Duodenal mucosa (tissue), 2 donors: Measurements from ENCODE around the gene ARHGAP44.

Experiments
- H3K27ac ChIP-seq: one replicate; pipeline ENCODE4 v1.7.0; 2013; ENCODE audit warnings: low read depth, low read length
- H3K27me3 ChIP-seq, 2 donors: one replicate each; pipeline ENCODE4 v1.7.0; 2013; ENCODE audit warnings: low read length in 2 of 2, control low read depth in 1 of 2; ENCODE audit not compliant: insufficient read depth in 2 of 2, control insufficient read depth in 1 of 2
- H3K36me3 ChIP-seq, 2 donors: one replicate each; pipeline ENCODE4 v1.7.0; 2013; ENCODE audit warnings: low read length in 2 of 2, control low read depth in 1 of 2; ENCODE audit not compliant: insufficient read depth in 2 of 2, control insufficient read depth in 1 of 2
- H3K4me1 ChIP-seq, 2 donors: one replicate each; pipeline ENCODE4 v1.7.0; 2013; ENCODE audit warnings: low read length in 2 of 2, control low read depth in 1 of 2; ENCODE audit not compliant: insufficient read depth in 2 of 2, control insufficient read depth in 1 of 2
- H3K4me3 ChIP-seq, 2 donors: one replicate each; pipeline ENCODE4 v1.7.0; 2013; ENCODE audit warnings: low read length in 2 of 2, low read depth in 1 of 2
- H3K9ac ChIP-seq, 2 donors: one replicate each; pipeline ENCODE4 v1.7.0; 2013; ENCODE audit warnings: low read length in 2 of 2, low read depth in 1 of 2
- H3K9me3 ChIP-seq, 2 donors: one replicate each; pipeline ENCODE4 v1.7.0; 2013; ENCODE audit warnings: low read length in 2 of 2, control low read depth in 1 of 2; ENCODE audit not compliant: control insufficient read depth in 1 of 2

The ARHGAP44 gene

DNA sequence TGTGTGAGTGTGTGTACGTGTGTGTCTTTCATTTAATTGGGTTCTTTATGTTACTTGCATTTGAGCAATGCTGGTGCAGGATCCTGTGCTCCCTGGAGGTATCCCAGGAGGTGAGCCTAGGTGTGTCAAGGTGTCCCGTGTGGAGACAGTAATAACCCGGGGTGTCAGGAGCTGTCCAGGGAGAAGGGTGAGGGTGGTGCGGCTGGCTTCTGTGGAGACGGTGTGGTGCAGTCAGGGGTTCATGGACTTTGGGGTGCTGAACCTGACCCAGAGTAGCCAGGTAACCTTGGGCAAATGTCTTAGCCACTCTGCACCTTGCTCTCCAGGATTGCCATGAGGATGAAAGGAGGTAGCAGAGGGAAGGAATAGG lies 235.9 kb downstream of the ARHGAP44 start:
- peaks cover 0 to 3% of the 10 kb centered on the region in 2 donors for H3K27me3 ChIP-seq
- no peak overlapping the region for H3K27ac ChIP-seq
- no peak overlapping the region for H3K9ac ChIP-seq
- H3K4me1 ChIP-seq, result peaks cover 3 to 7% of the 10 kb centered on the region in 2 donors
- H3K36me3 ChIP-seq, result no peaks in the 10 kb centered on the region
- H3K4me3 ChIP-seq, result no peak overlapping the region
- H3K9me3 ChIP-seq, result no peaks in the 10 kb centered on the region

DNA sequence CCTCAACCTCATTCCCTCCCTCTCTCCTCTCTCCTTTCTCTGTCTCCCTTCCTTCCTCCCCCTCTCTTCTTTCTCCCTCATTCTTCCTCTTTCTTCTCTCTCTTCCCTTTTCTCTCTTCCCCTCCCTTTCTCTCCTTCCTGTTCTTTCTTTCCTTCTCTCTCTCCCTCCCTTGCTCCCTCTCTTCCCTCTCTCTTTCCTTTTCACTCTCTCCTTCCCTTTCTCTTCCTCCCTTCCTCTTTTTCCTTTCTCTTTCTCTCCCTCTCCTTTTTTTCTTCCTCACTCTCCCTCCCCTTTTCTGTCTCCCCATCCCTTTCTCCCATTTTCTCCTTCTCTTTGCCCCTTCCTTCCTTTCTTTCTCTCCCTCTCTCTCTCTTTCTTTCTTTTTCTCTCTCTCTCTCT lies 236.4 kb downstream of the ARHGAP44 start:
- H3K27ac ChIP-seq, result no peak overlapping the region

DNA sequence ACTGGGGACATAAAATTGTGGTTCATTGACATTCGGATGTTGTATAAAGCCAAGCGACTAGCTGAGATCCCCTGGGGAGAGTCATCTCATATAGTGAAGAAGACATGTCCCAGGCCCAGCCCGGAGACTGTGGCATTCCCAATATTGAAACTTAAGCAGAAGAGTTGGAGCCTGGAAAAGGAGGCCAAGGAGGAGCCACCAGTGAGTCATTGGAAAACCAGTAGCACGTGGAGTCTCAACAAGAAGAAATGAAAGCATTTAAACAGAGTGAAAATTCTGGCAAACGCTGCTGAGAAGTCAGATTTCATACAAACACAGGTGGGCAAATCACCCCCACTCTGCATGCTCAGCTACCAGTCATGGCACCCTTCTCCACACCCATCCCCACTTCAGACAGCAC lies 237.9 kb downstream of the ARHGAP44 start:
- peaks cover 3 to 7% of the 10 kb centered on the region in 2 donors for H3K4me1 ChIP-seq
- no peak overlapping the region for H3K9ac ChIP-seq
- H3K4me3 ChIP-seq, result no peak overlapping the region
- H3K27me3 ChIP-seq, result peaks cover 0 to 3% of the 10 kb centered on the region in 2 donors
- no peak overlapping the region for H3K27ac ChIP-seq
- H3K36me3 ChIP-seq, result no peaks in the 10 kb centered on the region
- H3K9me3 ChIP-seq, result no peaks in the 10 kb centered on the region

More for the DNA sequence above, 236.4 kb downstream of the ARHGAP44 start:
- Histone ChIP-seq H3K27me3 (peaks cover 0 to 3% of the 10 kb centered on the region in 2 donors), H3K9ac (no peak overlapping the region), H3K4me1 (peaks cover 3 to 7% of the 10 kb centered on the region in 2 donors), H3K9me3 (no peaks in the 10 kb centered on the region), H3K36me3 (no peaks in the 10 kb centered on the region), H3K4me3 (no peak overlapping the region)

DNA sequence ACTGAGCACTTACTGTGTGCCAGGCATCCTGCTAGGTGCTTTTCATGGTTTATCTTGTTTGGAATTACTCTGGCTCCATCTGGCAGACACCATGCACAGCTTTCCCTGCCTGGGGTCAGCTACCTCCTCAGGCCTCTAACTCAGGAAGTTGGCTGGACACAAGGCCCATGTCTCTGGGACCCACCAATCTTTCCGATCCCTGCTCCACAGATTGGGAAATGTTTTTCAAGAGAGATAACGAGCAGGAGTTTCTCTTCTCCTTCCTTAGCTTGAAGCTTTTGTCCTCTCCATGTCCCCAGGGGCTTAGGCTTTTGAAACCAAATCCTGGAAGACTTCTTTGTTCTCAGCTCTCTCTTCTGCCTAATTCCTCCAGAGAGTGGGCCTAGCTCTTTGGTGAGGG lies 240.0 kb downstream of the ARHGAP44 start:
- Histone ChIP-seq H3K9me3 (no peaks in the 10 kb centered on the region), H3K27me3 (peaks cover 0 to 3% of the 10 kb centered on the region in 2 donors), H3K27ac (no peak overlapping the region), H3K4me1 (peaks cover under 1 to 4% of the 10 kb centered on the region in 2 donors), H3K9ac (no peak overlapping the region), H3K36me3 (no peaks in the 10 kb centered on the region), H3K4me3 (no peak overlapping the region)

DNA sequence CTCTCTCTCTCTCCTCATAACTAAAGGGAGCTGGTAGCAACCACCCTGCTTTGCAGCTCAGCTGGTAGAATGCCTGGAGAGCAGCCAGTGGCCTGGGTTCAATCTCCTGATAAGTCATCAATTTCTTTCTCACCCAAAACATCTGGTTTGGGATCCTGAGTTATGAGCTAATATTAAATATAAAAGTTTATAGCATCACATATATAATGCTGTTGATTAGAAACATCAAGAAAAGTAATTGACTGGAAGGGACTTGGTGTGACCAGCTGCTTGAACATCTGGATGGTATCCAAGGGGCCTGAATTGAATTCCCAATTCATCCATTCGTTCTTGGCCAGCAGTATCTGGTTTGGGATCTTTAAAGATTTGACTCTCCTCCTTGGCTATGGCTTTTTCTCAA lies 240.8 kb downstream of the ARHGAP44 start:
- Histone ChIP-seq H3K36me3 (no peaks in the 10 kb centered on the region), H3K4me3 (no peak overlapping the region), H3K27ac (no peak overlapping the region), H3K9ac (no peak overlapping the region), H3K27me3 (peaks cover 0 to 2% of the 10 kb centered on the region in 2 donors), H3K4me1 (no peaks in the 10 kb centered on the region), H3K9me3 (no peaks in the 10 kb centered on the region)

DNA sequence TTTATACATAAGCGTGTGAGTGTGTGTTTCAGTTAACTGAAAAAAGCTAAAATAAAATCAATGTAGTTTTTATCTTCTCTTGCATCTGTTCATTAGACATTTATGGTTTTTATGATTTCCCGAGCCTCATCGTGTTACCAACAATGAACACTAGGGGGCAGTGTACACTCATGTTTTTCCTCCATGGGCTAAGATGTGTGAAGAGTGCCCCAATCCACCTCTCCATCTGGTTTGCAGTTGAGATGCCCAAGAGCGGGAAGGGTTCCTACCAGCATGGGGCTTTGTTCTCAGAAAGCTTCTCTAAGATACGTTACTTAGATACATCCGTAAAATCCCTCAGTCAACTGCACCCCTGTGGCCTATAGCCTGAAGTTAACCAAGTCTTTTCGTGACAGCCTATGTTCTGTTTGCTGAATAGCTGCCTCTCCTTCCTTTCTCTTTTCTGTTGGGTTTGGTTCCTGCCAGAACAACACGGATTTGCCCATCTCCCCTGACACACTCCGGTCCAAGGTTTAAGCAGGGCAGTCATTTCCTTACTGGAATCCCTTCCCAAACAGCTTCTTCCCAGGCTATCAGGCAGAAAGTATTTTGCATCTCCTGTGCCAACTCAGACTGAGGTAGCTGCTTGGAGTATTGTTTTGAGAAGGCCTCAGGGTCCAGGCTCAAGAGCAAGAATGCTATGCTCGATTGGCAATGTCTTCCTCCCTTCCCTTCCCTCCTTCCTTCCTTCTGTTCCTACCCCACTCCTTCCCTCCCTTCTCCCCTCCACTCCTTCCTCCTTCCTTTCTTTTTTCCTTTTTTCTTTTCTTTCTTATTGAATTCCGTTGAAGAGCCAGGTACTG lies 241.4 kb downstream of the ARHGAP44 start:
- no peaks in the 10 kb centered on the region for H3K36me3 ChIP-seq
- no peaks in the 10 kb centered on the region for H3K4me1 ChIP-seq
- H3K4me3 ChIP-seq, result no peak overlapping the region
- no peak overlapping the region for H3K9ac ChIP-seq
- no peak overlapping the region for H3K27ac ChIP-seq
- peaks cover 3 to 4% of the 10 kb centered on the region in 2 donors for H3K9me3 ChIP-seq
- no peaks in the 10 kb centered on the region for H3K27me3 ChIP-seq

DNA sequence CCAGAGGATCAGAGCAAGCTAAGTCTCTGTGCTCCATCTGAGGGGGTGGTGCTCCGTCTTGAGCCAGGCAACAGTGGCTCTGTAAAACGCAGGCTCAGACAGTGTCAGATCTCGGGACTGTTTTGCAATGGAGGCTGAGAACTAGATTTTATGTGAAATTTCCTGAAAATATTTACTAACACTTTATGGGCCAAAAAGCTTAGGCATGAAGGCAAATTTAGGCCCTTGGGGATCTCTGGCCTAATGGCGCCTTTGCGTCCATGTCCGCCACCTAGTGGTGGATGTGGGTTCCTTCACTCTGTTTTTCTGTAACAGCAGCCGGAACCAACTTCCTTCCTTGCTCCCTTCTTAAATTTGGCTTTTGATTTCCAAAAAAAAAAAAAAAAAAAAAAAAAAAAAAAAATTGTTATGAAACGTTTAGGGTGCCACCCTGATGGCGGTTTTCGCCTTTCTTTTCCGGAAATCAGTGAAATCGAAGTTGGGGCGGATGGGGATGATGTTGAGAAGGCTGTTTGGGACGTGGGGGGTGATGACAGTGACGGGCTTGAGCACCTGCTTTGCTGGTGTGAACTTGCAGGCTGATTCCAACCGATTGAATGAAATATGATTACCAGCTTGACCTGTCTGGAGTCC lies 242.5 kb downstream of the ARHGAP44 start:
- no peak overlapping the region for H3K4me3 ChIP-seq
- H3K9ac ChIP-seq, result no peak overlapping the region

DNA sequence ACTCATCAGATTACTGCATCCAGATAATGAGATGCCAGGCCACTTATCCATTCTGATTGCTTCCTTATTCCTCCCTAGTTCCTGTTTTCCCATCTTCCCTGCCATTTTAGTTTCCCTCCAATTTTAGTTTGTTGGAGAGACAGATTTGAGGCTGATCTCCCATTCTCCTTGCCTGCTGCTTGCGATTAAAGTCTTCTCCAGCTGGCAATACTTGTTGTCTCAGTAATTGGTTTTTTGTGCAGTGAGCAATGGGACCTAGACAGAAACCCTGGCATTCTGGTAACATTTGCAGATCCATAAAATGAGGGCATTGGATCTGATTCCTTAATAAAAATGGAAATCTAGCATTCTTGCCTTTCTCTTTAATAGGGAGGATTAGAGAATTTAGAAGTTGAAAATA lies 246.1 kb downstream of the ARHGAP44 start:
- Histone ChIP-seq H3K27ac (no peak overlapping the region), H3K36me3 (no peaks in the 10 kb centered on the region), H3K9ac (no peak overlapping the region), H3K27me3 (no peaks in the 10 kb centered on the region), H3K4me3 (no peak overlapping the region), H3K4me1 (no peaks in the 10 kb centered on the region), H3K9me3 (peaks cover 3 to 4% of the 10 kb centered on the region in 2 donors)

More for the DNA sequence above, 242.5 kb downstream of the ARHGAP44 start:
- H3K4me1 ChIP-seq, result no peaks in the 10 kb centered on the region
- no peaks in the 10 kb centered on the region for H3K36me3 ChIP-seq
- no peaks in the 10 kb centered on the region for H3K27me3 ChIP-seq
- H3K9me3 ChIP-seq, result peaks cover 3 to 4% of the 10 kb centered on the region in 2 donors
- H3K27ac ChIP-seq, result no peak overlapping the region

DNA sequence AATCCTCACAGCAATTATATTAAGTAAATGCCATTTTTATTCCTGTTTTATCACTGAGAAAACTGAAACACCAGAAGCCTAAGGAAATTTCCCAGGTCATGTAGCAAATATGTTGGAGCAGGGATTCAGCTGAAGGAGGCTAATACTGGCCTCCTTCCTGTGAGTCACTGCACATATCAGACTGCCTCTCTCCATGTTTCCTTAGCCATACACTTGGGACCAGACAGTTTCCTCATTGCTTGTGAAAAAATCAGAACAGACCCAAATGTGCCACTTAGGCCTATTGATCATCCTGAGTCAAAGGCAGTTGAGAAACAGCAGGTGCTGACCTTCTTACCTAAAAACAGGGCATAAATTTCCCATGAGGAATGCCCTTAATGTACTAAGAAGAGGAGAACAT lies 247.5 kb downstream of the ARHGAP44 start:
- Histone ChIP-seq H3K9ac (no peak overlapping the region), H3K27me3 (peaks cover 0 to 3% of the 10 kb centered on the region in 2 donors)

DNA sequence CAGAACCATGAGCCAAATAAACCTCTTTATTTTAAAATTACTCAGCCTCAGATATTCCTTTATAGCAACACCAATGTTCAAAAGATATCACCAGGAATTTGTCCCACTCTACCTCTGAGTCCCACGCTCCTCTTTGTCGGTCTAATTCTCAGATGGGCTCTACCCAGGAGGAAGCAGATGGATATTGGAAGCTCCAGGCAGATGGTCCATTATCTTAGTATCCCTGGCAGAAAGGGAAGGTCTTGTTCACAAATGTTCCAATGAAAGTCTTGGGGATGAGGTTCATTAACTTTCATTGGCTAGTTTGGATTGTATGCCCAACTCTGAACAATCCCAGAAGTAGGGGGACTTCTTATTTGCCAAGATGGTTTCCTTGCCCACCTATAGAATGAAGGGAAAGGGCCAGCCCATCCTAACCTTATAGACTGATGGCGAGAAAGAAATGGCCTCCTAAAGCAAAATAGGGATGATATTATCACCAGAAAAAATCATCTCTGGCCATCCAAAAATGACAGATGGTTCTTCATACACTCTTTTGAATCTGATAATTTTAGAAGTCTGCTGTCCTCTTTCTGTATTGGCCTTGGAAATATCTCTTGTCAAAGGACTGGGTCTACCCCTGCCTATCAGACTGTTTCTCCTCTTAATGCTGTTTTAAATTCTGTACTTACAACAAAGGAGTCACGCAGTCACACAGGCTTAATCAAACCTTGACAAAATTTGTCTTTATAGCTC lies 249.8 kb downstream of the ARHGAP44 start:
- H3K27ac ChIP-seq, result no peak overlapping the region
- no peaks in the 10 kb centered on the region for H3K4me1 ChIP-seq
- no peak overlapping the region for H3K4me3 ChIP-seq
- peaks cover 3 to 4% of the 10 kb centered on the region in 2 donors for H3K9me3 ChIP-seq
- H3K9ac ChIP-seq, result no peak overlapping the region
- peaks cover 0 to 4% of the 10 kb centered on the region in 2 donors for H3K27me3 ChIP-seq
- no peaks in the 10 kb centered on the region for H3K36me3 ChIP-seq

More for the DNA sequence above, 247.5 kb downstream of the ARHGAP44 start:
- no peaks in the 10 kb centered on the region for H3K36me3 ChIP-seq
- peaks cover 3 to 4% of the 10 kb centered on the region in 2 donors for H3K9me3 ChIP-seq
- no peaks in the 10 kb centered on the region for H3K4me1 ChIP-seq
- no peak overlapping the region for H3K27ac ChIP-seq
- H3K4me3 ChIP-seq, result no peak overlapping the region
